HG02759 (cell line): Measurements from ENCODE around the gene SAG.
A peak's percentile ranks its signal among the peaks of the same experiment; 100 is the strongest.
"Not testable (repeated sequence)": the region's sequence is repeated elsewhere in the genome, so short reads cannot be mapped to it uniquely, and the experiment has no call there.

Source experiments
- ATAC-seq: cut with Tn5 transposase; IDR thresholded peaks from one replicate; pipeline ENCODE4 v1.9.1; 2021; ENCODE audit warnings: mild to moderate bottlenecking, moderate library complexity; ENCODE audit not compliant: unreplicated experiment

Gene SAG

DNA sequence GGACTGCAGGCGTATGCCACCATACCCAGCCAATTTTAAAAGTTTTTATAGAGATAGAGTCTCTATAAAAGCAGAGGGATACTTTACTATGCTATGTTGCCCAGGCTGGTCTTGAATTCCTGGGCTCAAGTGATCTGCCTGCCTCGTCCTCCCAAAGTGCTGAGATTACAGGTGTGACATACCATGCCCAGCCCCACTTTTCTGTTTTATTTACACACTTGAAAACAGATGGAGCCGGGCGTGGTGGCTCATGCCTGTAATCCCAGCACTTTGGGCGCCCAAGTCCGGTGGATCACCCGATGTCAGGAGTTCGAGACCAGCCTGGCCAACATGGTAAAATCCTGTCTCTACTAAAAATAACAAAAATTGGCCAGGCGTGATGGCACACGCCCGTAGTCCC, 67.2 kb downstream of the SAG start:
- ATAC-seq: not testable (repeated sequence)

- no peak for ATAC-seq
Measured at GRCh38 chr2:233375490-233376314, 68.1 kb downstream of the SAG start.

DNA sequence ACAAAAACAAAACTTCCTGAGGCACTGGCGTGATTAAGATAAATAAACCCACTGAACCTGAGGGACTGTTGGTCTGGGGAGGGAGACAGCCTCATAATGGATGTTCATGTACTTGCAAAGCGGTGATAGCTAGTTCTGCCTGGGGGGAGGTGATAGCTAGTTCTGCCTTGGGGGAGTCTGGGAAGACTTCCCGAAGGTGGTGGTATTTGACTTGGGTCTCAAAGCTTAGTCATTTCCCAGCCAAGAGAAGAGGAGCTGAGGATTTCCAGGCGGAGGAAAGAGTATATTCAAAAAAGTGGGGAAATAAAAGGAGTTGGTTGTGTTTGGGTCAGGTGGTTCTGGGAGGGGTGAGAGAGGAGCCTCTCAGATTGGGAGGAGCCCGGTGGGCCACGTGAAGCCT, 71.4 kb downstream of the SAG start:
- no peak for ATAC-seq

GRCh38 chr2:233379441-233379840, 71.8 kb downstream of the SAG start:
- ATAC-seq: no peak

DNA sequence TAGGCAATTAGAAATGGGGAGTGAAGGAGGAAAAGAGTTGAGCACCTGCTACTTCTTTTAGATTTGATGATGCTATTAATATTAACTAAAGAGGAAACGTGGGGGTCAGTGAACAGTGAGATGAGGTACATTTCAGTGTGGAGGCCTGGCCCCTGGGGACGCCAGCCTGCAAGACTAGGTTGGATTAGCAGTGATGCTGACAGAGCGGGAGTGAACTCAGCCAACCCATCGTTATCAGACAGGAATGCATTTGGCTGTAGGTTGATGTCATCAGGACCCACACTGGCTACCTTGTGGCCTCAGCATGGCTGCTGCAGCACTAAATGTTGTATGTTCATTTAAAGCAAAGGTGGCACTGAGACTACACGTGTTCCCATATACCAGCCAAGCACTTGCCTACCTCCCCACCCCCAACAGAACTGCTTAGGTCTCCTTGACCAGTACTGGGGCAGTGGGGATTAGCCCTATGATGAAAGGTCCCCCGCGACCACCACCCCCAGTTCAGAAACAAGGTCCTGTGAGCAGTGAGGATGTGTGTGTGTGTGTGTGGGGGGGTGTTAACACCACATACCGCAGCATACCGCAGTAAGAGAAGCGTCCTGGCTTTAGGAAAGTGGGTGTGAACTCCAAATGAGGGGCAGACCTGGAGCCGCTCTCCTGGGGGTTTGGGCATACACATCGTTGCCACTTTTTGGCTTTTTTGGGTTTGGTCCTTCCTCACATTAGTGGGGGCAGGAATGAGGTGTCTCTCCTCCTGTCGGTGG, 72.7 kb downstream of the SAG start:
- ATAC-seq: no peak

DNA sequence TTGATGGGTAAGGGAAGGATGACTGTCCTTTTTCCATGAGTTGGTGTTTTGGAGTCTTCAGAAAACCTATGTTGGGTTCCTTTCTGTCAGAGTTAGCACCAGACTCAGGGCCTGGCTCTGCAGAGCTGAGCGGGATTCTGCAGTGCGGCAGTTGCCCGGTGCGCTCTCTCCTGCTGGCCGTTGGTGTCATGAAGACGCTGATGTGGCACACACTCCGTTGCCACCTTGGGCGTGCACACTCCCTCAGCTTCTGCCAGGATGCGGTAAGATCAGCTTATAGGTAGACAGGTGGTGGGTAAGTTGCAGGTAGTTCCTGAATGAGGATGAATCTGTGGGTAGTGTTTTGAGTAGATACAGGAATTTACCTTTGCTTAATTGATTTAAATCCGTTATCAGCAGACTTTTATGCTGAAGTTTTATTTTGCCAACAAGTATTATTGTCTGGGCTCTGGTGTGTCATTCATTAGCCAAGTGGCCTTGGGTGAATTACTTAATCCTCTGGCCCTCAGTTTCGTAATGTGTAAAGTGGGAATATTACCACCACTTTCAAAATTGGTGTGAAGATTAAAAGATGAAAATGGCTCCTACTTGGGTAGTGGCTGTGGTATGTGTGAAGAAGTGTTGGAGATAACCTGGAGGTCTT, 73.5 kb downstream of the SAG start:
- no peak for ATAC-seq

DNA sequence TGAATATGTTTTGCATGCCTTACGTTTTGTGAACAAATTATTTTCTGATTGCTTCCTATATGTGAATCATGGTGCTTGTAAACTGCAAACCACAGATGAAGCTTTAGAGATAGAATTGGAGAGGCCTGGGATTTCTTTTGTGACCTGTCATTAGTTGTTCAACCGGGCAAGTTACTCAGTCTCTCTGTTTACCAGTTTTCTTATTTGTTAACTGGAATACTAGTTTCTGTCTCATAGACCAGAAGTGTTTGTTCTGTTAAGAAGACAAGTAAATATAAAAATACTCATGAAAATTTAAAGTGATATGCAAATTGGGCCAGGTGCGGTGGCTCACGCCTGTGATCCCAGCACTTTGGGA, 74.0 kb downstream of the SAG start:
- ATAC-seq: no peak

DNA sequence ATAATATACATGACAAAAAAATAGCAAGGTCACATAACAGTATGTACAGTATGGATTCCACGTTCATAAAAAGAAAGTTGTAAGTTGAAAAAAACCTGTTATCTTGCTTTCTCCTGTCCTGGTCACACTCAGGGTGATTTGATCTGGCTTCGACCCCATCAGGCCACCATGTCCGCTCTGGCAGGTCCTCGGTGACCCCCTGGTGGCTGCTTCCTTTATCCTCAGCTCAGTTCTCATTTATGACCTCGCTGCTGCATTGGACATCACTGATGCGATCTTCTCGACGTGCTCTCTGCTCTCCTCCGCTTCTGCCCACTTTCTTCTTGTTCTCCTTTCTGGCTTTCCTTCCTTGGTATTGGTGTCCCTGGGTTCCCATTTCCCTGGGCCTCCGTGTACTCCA, 76.4 kb downstream of the SAG start:
- no peak for ATAC-seq

- peak; percentile 16 for ATAC-seq
Measured at GRCh38 chr2:233384811-233385488, 77.3 kb downstream of the SAG start.

GRCh38 chr2:233385489-233386044, 78.0 kb downstream of the SAG start:
- ATAC-seq: peak; percentile 67

DNA sequence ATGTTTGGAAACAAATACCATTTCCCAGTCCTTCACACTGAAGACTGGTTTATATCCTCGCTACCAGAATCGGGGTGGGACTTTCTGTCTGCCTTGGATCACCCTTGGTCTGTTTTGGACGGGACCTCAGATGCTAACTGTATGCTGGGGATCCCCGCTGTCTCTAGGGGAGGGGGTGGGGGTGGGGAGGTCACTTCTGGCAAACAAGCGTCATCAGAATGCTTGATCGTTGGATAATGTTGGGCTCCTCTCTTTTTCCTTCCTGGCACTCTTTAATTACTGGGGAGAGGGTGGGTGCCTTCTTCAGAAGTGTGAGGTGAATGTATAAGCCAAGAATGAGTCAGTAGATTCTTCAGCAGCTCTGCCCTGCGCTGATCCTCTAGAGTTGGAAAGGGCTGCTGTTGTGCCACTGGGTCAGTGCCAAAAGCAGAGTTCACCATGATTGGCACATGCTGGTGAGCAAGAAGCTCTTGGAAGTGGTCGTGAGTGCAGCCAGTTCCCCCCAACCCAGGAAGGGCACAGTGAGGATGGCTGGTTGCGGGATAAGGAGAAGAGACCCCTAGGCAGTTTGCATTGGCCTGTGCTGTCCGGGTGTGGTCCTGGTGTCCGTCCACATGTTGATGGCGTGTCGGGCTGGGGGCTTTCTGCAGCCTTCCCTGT, 78.9 kb downstream of the SAG start:
- no peak for ATAC-seq

- no peak for ATAC-seq
Measured at GRCh38 chr2:233387225-233387624, 79.6 kb downstream of the SAG start.

DNA sequence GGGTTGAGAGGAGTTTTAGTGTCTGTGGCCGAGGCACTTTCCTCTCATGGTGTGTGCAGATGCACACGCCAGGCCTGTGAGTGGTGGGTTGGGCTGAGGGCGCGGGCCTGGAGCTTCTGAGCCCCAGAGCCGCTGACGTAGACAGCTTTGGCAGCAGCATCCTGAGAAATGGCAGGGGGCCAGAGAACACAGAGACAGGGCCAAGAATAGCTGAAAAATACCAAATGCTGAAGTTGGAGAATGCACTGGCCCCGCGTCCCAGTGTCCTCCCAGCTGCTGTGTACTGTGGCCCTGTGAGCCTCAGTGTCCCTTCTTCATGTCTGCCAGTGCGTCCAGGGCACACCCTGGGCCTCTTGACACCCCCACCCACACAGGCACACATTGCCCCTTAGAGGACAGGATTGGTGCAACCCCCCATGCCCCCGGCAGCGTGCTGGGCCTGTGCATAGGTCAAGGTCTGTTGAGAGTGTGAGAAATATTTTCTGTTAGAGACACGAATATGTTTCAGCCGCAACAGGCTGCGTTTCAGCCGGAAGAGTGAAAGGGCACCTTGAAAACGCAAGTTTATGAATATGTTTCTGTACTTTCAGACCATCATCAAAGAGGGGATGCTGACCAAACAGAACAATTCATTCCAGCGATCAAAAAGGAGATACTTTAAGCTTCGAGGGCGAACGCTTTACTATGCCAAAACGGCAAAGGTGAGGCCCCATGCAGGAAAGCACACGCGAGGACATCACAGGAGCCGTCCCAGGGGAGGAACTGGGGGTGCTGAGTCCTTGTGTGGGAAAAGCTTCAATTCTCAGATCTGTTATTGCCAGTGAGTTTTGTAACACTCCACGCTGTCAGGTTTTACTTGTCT, 80.3 kb downstream of the SAG start:
- ATAC-seq: no peak

GRCh38 chr2:233389601-233390125, 82.0 kb downstream of the SAG start:
- ATAC-seq: no peak

- ATAC-seq: no peak
Measured at GRCh38 chr2:233395687-233396086, 88.1 kb downstream of the SAG start.
